Neural progenitor cell (in vitro differentiated cells): Measurements from ENCODE around the gene CPNE2. TPM values are rescaled to one million over a fixed set of nuclear protein-coding genes. Genes with fewer than 3 reads are reported as not detected.

Experiments
- DNase-seq: peaks from one replicate; pipeline ENCODE4 v3.0.0-alpha.2; 2016; ENCODE audit warnings: low spot score
- H2AFZ ChIP-seq: fragments of 200-600 bp; sonication (generic); replicated peaks from 2 replicates; pipeline ENCODE4 v1.6.1; 2016; ENCODE audit warnings: antibody characterized with exemption
- H3F3A ChIP-seq: fragments of 200-600 bp; sonication (generic); 2 replicates; pipeline ENCODE4 v1.6.1; 2016; ENCODE audit warnings: antibody characterized with exemption, low read depth
- H3K27ac ChIP-seq: fragments of 200-600 bp; sonication (generic); 2 replicates; pipeline ENCODE4 v1.5.1; 2016; ENCODE audit warnings: mild to moderate bottlenecking
- H3K27me3 ChIP-seq: fragments of 200-600 bp; sonication (generic); 2 replicates; pipeline ENCODE4 v1.6.1; 2016; ENCODE audit warnings: mild to moderate bottlenecking, moderate library complexity
- H3K36me3 ChIP-seq: fragments of 200-600 bp; sonication (generic); 2 replicates; pipeline ENCODE4 v1.5.1; 2016
- H3K4me1 ChIP-seq: fragments of 200-600 bp; sonication (generic); 2 replicates; pipeline ENCODE4 v1.6.1; 2016; ENCODE audit warnings: mixed run types
- H3K4me2 ChIP-seq: fragments of 200-600 bp; sonication (generic); 2 replicates; pipeline ENCODE4 v1.6.1; 2016
- H3K4me3 ChIP-seq: fragments of 200-600 bp; sonication (generic); 2 replicates; pipeline ENCODE4 v1.5.1; 2016
- H3K79me2 ChIP-seq: fragments of 200-600 bp; sonication (generic); 2 replicates; pipeline ENCODE4 v1.6.1; 2016; ENCODE audit warnings: low read depth
- H3K9ac ChIP-seq: fragments of 200-600 bp; sonication (generic); 2 replicates; pipeline ENCODE4 v1.6.1; 2016
- H3K9me3 ChIP-seq: fragments of 200-600 bp; sonication (generic); 2 replicates; pipeline ENCODE4 v1.5.1; 2016; ENCODE audit warnings: low read depth
- H4K20me1 ChIP-seq: fragments of 200-600 bp; sonication (generic); 2 replicates; pipeline ENCODE4 v1.6.1; 2016; ENCODE audit warnings: low read depth
- H3K27ac Mint-ChIP-seq: 3 replicates; pipeline ENCODE4 v1.8.0; 2021; ENCODE audit warnings: mixed read lengths
- H3K27me3 Mint-ChIP-seq: 2 replicates; pipeline ENCODE4 v1.8.0; 2022; ENCODE audit warnings: low read depth, mild to moderate bottlenecking, inconsistent platforms, moderate library complexity, mixed read lengths; ENCODE audit not compliant: insufficient read depth
- H3K36me3 Mint-ChIP-seq: 3 replicates; pipeline ENCODE4 v1.8.0; 2021; ENCODE audit warnings: mixed read lengths
- H3K4me1 Mint-ChIP-seq: 3 replicates; pipeline ENCODE4 v1.8.0; 2021; ENCODE audit warnings: mixed read lengths
- H3K4me3 Mint-ChIP-seq: 3 replicates; pipeline ENCODE4 v1.8.0; 2021; ENCODE audit warnings: mild to moderate bottlenecking, moderate library complexity, mixed read lengths
- H3K9me3 Mint-ChIP-seq: 3 replicates; pipeline ENCODE4 v1.8.0; 2020; ENCODE audit warnings: mixed read lengths
- CTCF ChIP-seq: fragments of 200-600 bp; sonication (generic); IDR thresholded peaks from 2 replicates; pipeline ENCODE4 v1.5.1; 2017; ENCODE audit warnings: antibody characterized with exemption, mild to moderate bottlenecking
- EZH2 ChIP-seq: fragments of 200-600 bp; sonication (generic); IDR thresholded peaks from 2 replicates; pipeline ENCODE4 v1.6.1; 2017; ENCODE audit warnings: antibody characterized with exemption, mild to moderate bottlenecking, moderate library complexity
- EZH2phosphoT487 ChIP-seq: fragments of 200-600 bp; sonication (generic); IDR thresholded peaks from 2 replicates; pipeline ENCODE4 v1.6.1; 2017; ENCODE audit warnings: antibody characterized with exemption
- total RNA-seq: library from RNA; depleted of rRNA; stranded (reverse); fragments of >200 nt; gene quantifications from 2 replicates; pipeline ENCODE4 v1.2.3, GENCODE V29; 2015; ENCODE audit warnings: low replicate concordance

The CPNE2 gene
- total RNA-seq, 1 donor from 2014 or later: 19.8 TPM

GRCh38 chr16:57196286-57196685 lies 103.9 kb downstream of the CPNE2 start:
- no peak overlapping the region for H3K27ac Mint-ChIP-seq
- no peaks in the 10 kb centered on the region for H3K27me3 Mint-ChIP-seq
- H3K27me3 ChIP-seq: no peaks in the 10 kb centered on the region
- H3F3A ChIP-seq: no peaks in the 10 kb centered on the region
- no peaks in the 10 kb centered on the region for H3K36me3 ChIP-seq
- peaks cover 17% of the 10 kb centered on the region for H3K4me1 Mint-ChIP-seq
- H2AFZ ChIP-seq: no peak overlapping the region
- H3K36me3 Mint-ChIP-seq: peaks cover 32% of the 10 kb centered on the region
- no peak overlapping the region for H3K4me2 ChIP-seq
- H3K4me3 ChIP-seq: no peak overlapping the region
- H3K9ac ChIP-seq: no peak overlapping the region
- DNase-seq: no peak
- peaks cover 13% of the 10 kb centered on the region for H3K9me3 Mint-ChIP-seq
- TF ChIP-seq EZH2phosphoT487 (no peak), EZH2 (no peak), CTCF (no peak)
- H3K4me3 Mint-ChIP-seq: no peak overlapping the region
- H3K27ac ChIP-seq: no peak overlapping the region
- H3K9me3 ChIP-seq: no peaks in the 10 kb centered on the region
- no peaks in the 10 kb centered on the region for H3K4me1 ChIP-seq
- H3K79me2 ChIP-seq: peaks cover 78% of the 10 kb centered on the region
- peaks cover 6% of the 10 kb centered on the region for H4K20me1 ChIP-seq

- Histone ChIP-seq H3K27me3 (no peaks in the 10 kb centered on the region), H3K4me2 (no peak overlapping the region), H3K4me3 (no peak overlapping the region), H3K9ac (no peak overlapping the region), H3K36me3 (no peaks in the 10 kb centered on the region), H3F3A (no peaks in the 10 kb centered on the region), H3K79me2 (peaks cover 74% of the 10 kb centered on the region), H4K20me1 (peaks cover 4% of the 10 kb centered on the region), H3K9me3 (no peaks in the 10 kb centered on the region), H3K4me1 (no peaks in the 10 kb centered on the region), H2AFZ (no peak overlapping the region), H3K27ac (no peak overlapping the region)
- peaks cover 32% of the 10 kb centered on the region for H3K36me3 Mint-ChIP-seq
- no peak for DNase-seq
- H3K9me3 Mint-ChIP-seq: peaks cover 13% of the 10 kb centered on the region
- peaks cover 17% of the 10 kb centered on the region for H3K4me1 Mint-ChIP-seq
- TF ChIP-seq CTCF (no peak), EZH2phosphoT487 (no peak), EZH2 (no peak)
- no peak overlapping the region for H3K27ac Mint-ChIP-seq
- H3K27me3 Mint-ChIP-seq: no peaks in the 10 kb centered on the region
- H3K4me3 Mint-ChIP-seq: no peak overlapping the region
These were observed 104.4 kb downstream of the CPNE2 start for GRCh38 chr16:57196753-57197152.

Other genes with a start within 250 kb of the CPNE2 start
- gene SLC12A3, start 227.4 kb upstream of the CPNE2 start, total RNA-seq: not detected in 2 replicates
- gene HERPUD1, start 160.4 kb upstream of the CPNE2 start, total RNA-seq: 16.1 and 18.1 TPM in 2 replicates
- gene CETP, start 130.6 kb upstream of the CPNE2 start, total RNA-seq: 0.28 TPM in 1 of 2 replicates, not detected in the other
- gene NLRC5, start 103.0 kb upstream of the CPNE2 start, total RNA-seq: not detected in 2 replicates
- 106 and 184 TPM in 2 replicates for gene PSME3IP1, start 93.5 kb downstream of the CPNE2 start, total RNA-seq
- 46.6 and 49.2 TPM in 2 replicates for gene RSPRY1, start 93.7 kb downstream of the CPNE2 start, total RNA-seq
- 36.1 and 41.5 TPM in 2 replicates for gene ARL2BP, start 152.7 kb downstream of the CPNE2 start, total RNA-seq
- 0.86 and 1.6 TPM in 2 replicates for gene PLLP, start 192.1 kb downstream of the CPNE2 start, total RNA-seq